GM12891 (cell line): Measurements from ENCODE around the gene C10orf90.

Experiments
- DNase-seq: peaks from one replicate; pipeline ENCODE4 v3.0.0; 2011; ENCODE audit warnings: low spot score; ENCODE audit not compliant: insufficient read length
- FAIRE-seq: peaks from 2 replicates; lab custom pipeline; 2011; peaks lifted over from hg19 to GRCh38; lab: Jason Lieb, UNC
- PAX5 ChIP-seq: IDR thresholded peaks from 2 replicates; pipeline ENCODE4 v1.6.1; 2011; ENCODE audit warnings: low read length, moderate library complexity, mild to moderate bottlenecking; ENCODE audit not compliant: insufficient read depth, severe bottlenecking
- POLR2A ChIP-seq: IDR thresholded peaks from 2 replicates; pipeline ENCODE4 v1.6.1; 2011; ENCODE audit warnings: low read depth, low read length, control low read depth
- POLR2AphosphoS5 ChIP-seq: IDR thresholded peaks from 2 replicates; pipeline ENCODE4 v1.6.1; 2011; ENCODE audit warnings: low read depth, low read length, control low read depth
- POU2F2 ChIP-seq: IDR thresholded peaks from 2 replicates; pipeline ENCODE4 v1.6.1; 2011; ENCODE audit warnings: low read depth, mild to moderate bottlenecking, control low read depth, low read length, moderate library complexity
- SPI1 ChIP-seq: IDR thresholded peaks from 2 replicates; pipeline ENCODE4 v1.6.1; 2011; ENCODE audit warnings: low read depth, low read length, control low read depth
- TAF1 ChIP-seq: IDR thresholded peaks from 2 replicates; pipeline ENCODE4 v1.6.1; 2011; ENCODE audit warnings: low read depth, low read length, control low read depth

Gene C10orf90

DNA sequence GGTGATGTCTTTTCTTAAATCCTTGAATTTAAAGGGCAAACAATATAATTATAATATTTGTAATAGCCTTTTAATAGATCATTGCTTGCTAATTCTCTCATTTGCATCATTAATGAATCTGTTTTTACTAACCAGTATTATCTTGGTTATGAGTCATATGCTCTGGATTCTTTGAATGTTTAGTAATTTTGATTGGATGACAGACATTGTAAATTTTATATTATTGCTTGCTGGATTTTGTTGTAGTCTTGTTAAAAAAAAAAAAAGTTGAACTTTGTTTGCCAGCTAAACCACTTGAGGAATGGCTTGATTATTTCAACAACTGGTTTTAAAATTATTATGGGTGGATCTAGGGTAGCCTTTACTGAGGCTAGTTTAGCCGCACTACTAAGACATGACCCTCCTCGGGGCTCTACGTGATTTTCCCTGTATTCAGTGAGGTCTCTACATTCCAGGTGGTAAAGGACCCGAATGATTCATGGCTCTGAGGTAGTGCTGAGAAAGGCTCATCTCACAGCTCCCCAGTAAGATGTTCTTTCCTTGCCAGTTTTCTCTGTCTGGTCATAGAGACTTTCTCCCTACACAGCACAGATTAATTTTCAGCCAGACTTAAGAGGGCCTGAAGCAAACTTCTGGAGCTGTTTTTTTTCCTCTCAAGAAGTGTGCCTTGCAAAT is 8.5 kb downstream of the C10orf90 start:
- TF ChIP-seq POLR2A (no peak), POLR2AphosphoS5 (no peak)
- no peak for DNase-seq
- no peak for FAIRE-seq

DNA sequence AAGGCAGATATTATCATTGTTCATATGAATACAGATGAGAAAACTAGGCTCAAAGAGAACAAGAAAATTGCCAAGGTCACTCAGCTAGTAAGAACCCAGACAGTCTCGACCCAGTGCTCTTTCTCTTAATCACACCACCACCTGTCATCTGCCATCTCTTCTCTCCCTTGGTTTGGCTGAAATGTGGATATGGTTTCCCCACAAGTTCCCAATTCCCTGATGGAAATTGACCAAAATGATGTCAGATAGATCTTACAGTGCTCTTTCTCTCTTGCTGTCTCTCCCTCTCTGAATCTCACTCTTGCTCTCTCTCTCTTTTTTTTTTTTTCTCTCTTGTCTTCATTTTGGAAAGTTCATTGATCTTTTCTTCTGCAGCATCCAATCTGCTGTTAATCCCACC is 9.1 kb downstream of the C10orf90 start:
- TF ChIP-seq SPI1 (no peak), PAX5 (no peak), POLR2AphosphoS5 (no peak), POLR2A (no peak), POU2F2 (no peak), TAF1 (no peak)
- FAIRE-seq (no peak), DNase-seq (no peak)

DNA sequence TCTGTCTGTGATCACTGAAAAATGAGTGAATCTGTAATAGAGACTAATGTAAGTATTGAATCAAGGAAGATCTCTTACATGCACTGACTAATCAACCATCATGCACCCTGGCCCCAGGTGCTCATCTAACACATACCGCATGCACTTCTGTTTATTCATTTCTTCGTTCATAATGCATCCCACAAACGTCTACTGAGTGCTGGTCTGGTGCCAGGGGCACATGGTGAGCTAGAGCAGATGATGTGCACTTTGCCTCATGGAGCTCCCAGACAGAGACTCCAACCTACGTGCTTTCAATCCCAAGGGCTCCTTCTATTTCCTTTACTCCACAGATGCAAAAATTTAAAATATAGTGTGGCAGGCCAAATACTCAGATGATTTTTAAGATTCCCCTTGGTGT is 10.7 kb downstream of the C10orf90 start:
- TF ChIP-seq SPI1, result no peak
- TF ChIP-seq POU2F2, result no peak
- TF ChIP-seq PAX5, result no peak
- TF ChIP-seq POLR2A, result no peak
- TF ChIP-seq TAF1, result no peak
- no peak for TF ChIP-seq POLR2AphosphoS5
- FAIRE-seq (no peak), DNase-seq (no peak)

GRCh38 chr10:126658928-126659327 is 11.6 kb downstream of the C10orf90 start:
- DNase-seq (no peak), FAIRE-seq (no peak)
- no peak for TF ChIP-seq POLR2AphosphoS5
- TF ChIP-seq PAX5, result no peak
- no peak for TF ChIP-seq POLR2A
- no peak for TF ChIP-seq POU2F2
- TF ChIP-seq SPI1, result no peak

DNA sequence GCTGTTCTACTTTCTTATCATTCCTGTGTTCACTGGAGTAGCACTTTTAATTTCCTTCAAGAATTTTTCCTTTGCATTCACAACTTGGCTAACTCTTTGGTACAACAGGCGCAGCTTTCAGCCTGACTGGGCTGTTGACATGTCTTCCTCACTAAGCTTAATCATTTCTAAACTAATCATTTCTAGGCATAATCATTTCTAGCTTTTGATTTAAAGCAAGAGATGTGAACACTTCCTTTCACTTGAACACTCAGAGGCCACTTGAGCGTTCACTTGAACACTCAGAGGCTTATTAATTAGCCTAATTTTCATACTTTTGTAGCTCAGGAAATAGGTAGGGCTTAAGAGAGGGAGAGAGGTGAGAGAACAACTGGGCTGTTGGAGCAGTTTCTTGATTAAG is 15.9 kb downstream of the C10orf90 start:
- DNase-seq, result no peak
- no peak for FAIRE-seq
- no peak for TF ChIP-seq PAX5
- TF ChIP-seq SPI1, result no peak
- TF ChIP-seq POLR2A, result no peak
- no peak for TF ChIP-seq POLR2AphosphoS5
- TF ChIP-seq POU2F2, result no peak
- no peak for TF ChIP-seq TAF1

GRCh38 chr10:126651467-126651866 is 19.0 kb downstream of the C10orf90 start:
- TF ChIP-seq SPI1, result no peak
- no peak for TF ChIP-seq POU2F2
- no peak for TF ChIP-seq TAF1
- no peak for TF ChIP-seq POLR2AphosphoS5
- TF ChIP-seq PAX5, result no peak
- TF ChIP-seq POLR2A, result no peak
- no peak for DNase-seq
- no peak for FAIRE-seq

- no peak for TF ChIP-seq SPI1
- TF ChIP-seq PAX5, result no peak
- TF ChIP-seq POLR2AphosphoS5, result no peak
- no peak for TF ChIP-seq POLR2A
- no peak for TF ChIP-seq TAF1
- TF ChIP-seq POU2F2, result no peak
- no peak for FAIRE-seq
Measured at GRCh38 chr10:126650161-126650560, 20.3 kb downstream of the C10orf90 start.

GRCh38 chr10:126647116-126647515 is 23.4 kb downstream of the C10orf90 start:
- TF ChIP-seq POLR2A, result no peak
- no peak for FAIRE-seq
- DNase-seq, result no peak

More at GRCh38 chr10:126650161-126650560, 20.3 kb downstream of the C10orf90 start:
- no peak for DNase-seq

DNA sequence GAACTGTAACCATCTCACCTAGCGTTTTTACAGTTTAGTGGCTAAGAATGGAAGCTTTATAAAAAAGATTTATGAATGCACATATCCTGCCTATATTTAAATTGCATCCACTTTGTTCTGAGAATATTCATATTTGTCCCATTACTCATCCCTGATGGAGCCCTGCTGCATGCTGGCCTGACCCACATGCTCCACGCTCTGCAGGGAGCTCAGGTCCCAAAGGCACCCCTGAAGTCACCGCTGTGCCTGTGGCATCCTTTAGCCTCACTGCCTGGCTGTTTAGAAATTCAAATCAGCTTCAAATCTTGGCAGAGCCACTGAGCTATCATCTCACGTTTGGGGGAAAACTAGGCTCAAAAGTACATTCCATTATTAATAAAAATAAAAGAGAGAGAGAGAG is 24.4 kb downstream of the C10orf90 start:
- no peak for TF ChIP-seq TAF1
- no peak for TF ChIP-seq SPI1
- TF ChIP-seq PAX5, result no peak
- no peak for TF ChIP-seq POU2F2
- no peak for TF ChIP-seq POLR2AphosphoS5
- no peak for TF ChIP-seq POLR2A
- FAIRE-seq (no peak), DNase-seq (no peak)

DNA sequence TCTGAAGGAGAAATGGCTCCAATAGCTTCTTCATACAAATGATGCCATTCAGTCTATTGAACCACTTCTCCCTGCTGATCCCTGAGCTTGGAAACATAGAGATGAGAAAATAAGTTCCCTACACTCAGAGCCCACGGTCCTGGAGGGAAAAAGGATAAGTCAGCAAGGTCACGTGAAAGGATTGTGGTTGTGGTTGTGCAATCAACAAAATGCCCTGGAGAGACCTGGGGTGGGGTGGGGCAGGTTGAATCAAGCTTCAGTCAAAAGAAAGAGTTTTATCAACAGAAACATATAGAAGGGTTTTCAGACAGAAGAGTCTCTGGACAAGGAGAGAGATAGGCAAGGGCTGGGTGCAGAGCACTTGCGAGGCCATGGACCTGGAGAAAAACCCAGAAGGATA is 30.1 kb downstream of the C10orf90 start:
- TF ChIP-seq TAF1, result no peak
- TF ChIP-seq PAX5, result no peak
- no peak for TF ChIP-seq POLR2A
- TF ChIP-seq POU2F2, result no peak
- TF ChIP-seq POLR2AphosphoS5, result no peak
- no peak for TF ChIP-seq SPI1
- FAIRE-seq (no peak), DNase-seq (no peak)

- FAIRE-seq (no peak), DNase-seq (no peak)
- no peak for TF ChIP-seq POLR2AphosphoS5
- no peak for TF ChIP-seq SPI1
- no peak for TF ChIP-seq POU2F2
- no peak for TF ChIP-seq POLR2A
Measured at GRCh38 chr10:126639084-126639483, 31.4 kb downstream of the C10orf90 start.
